ENCODE data around the gene ADRA2C.

The ADRA2C gene

GRCh38 chr4:3766036-3766784, at the start of gene ADRA2C:
TSS of gene ADRA2C (plus strand) at chr4:3766385. CDS start at chr4:3766607, 222 bp downstream.
- peaks cover 27 to 69% of the 10 kb centered on the region in 2 donors for H3K27me3 Mint-ChIP-seq
- peak; percentile 10 to 11 for ATAC-seq (replicated peaks)
- peaks cover 2 to 15% of the 10 kb centered on the region in 2 donors for H3K4me1 Mint-ChIP-seq
- H3K4me3 Mint-ChIP-seq = peak within 1 kb of the TSS; percentile 46 to 67
- peaks cover 0 to 1% of the 10 kb centered on the region in 2 donors for H3K36me3 Mint-ChIP-seq
- peak within 1 kb of the TSS; percentile 67 for H3K27ac Mint-ChIP-seq
- H3K9me3 Mint-ChIP-seq = no peaks in the 10 kb centered on the region
- no peak for DNase-seq

- H3K4me3 Mint-ChIP-seq = no peak overlapping the region
Observed at GRCh38 chr4:3716631-3717235, 49.5 kb upstream of the ADRA2C start.

GRCh38 chr4:3717241-3717640, 48.9 kb upstream of the ADRA2C start:
- Mint-ChIP-seq H3K4me1 (no peaks in the 10 kb centered on the region), H3K27ac (no peak overlapping the region), H3K36me3 (peaks cover 0 to 4% of the 10 kb centered on the region in 2 donors), H3K27me3 (peaks cover 25 to 34% of the 10 kb centered on the region in 2 donors), H3K4me3 (no peak overlapping the region), H3K9me3 (peaks cover 11 to 12% of the 10 kb centered on the region in 2 donors)
- DNase-seq = no peak
- ATAC-seq (replicated peaks) = no peak

More at GRCh38 chr4:3716631-3717235, 49.5 kb upstream of the ADRA2C start:
- no peaks in the 10 kb centered on the region for H3K4me1 Mint-ChIP-seq
- H3K9me3 Mint-ChIP-seq = peaks cover 11 to 12% of the 10 kb centered on the region in 2 donors
- DNase-seq (no peak), ATAC-seq (replicated peaks) (no peak)
- H3K27me3 Mint-ChIP-seq = peaks cover 23 to 31% of the 10 kb centered on the region in 2 donors
- peaks cover 0 to 4% of the 10 kb centered on the region in 2 donors for H3K36me3 Mint-ChIP-seq
- no peak overlapping the region for H3K27ac Mint-ChIP-seq

DNA sequence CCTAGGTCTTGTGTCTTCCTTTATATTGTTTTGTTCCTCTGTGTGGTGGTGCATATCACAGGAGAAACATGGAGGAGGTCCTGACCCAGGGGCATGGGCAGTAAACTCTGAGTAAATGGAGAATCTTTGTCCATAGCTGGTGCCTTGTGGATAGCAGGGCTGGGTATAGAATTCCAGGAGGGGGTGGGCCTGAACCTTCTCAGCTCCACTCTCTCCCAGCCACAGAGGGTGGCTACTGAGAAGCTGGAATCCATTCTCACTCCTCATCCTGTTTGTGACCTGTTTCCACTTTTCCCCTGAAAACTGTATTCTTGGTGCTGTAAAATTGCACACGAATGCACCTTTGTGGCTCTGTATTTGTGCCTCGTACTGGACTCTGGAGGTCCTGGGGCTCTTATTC, 47.7 kb upstream of the ADRA2C start:
- no peaks in the 10 kb centered on the region for H3K4me1 Mint-ChIP-seq
- H3K4me3 Mint-ChIP-seq = no peak overlapping the region
- ATAC-seq (replicated peaks) (no peak), DNase-seq (no peak)
- H3K27ac Mint-ChIP-seq = no peak overlapping the region
- H3K36me3 Mint-ChIP-seq = peaks cover 0 to 4% of the 10 kb centered on the region in 2 donors
- peaks cover 11 to 12% of the 10 kb centered on the region in 2 donors for H3K9me3 Mint-ChIP-seq
- H3K27me3 Mint-ChIP-seq = peaks cover 25 to 43% of the 10 kb centered on the region in 2 donors

DNA sequence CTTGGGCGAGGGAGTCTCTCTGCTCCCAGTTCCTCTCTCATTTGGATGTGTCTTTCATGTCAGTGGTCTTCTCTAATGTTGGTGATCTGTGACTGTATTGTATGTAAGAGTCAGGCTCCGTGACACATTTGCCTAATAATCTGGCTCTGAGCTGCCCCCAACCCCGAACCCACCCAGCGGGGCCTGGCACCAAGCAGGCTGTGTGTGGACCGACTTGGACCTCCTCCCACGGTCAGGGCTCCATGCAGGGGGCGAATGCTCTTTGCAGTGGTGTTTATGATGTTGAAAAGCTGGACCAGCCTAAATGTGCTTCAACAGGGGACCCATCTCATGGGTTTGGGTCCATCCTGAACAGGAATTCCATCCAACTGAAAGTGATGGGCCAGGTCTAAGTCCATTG, 47.0 kb upstream of the ADRA2C start:
- no peak overlapping the region for H3K4me3 Mint-ChIP-seq
- peaks cover 11 to 12% of the 10 kb centered on the region in 2 donors for H3K9me3 Mint-ChIP-seq
- H3K27me3 Mint-ChIP-seq = peaks cover 25 to 50% of the 10 kb centered on the region in 2 donors
- no peak for DNase-seq
- peaks cover 0 to 4% of the 10 kb centered on the region in 2 donors for H3K36me3 Mint-ChIP-seq
- H3K4me1 Mint-ChIP-seq = no peaks in the 10 kb centered on the region
- no peak for ATAC-seq (replicated peaks)
- H3K27ac Mint-ChIP-seq = no peak overlapping the region

- H3K4me1 Mint-ChIP-seq = peaks cover 2 to 6% of the 10 kb centered on the region in 2 donors
- peaks cover 0 to 4% of the 10 kb centered on the region in 2 donors for H3K36me3 Mint-ChIP-seq
- H3K27me3 Mint-ChIP-seq = peaks cover 30 to 56% of the 10 kb centered on the region in 2 donors
- H3K27ac Mint-ChIP-seq = no peak overlapping the region
- ATAC-seq (replicated peaks) (no peak), DNase-seq (no peak)
- H3K4me3 Mint-ChIP-seq = no peak overlapping the region
- H3K9me3 Mint-ChIP-seq = peaks cover 11 to 12% of the 10 kb centered on the region in 2 donors
Observed at GRCh38 chr4:3719836-3720235, 46.3 kb upstream of the ADRA2C start.

- Mint-ChIP-seq H3K4me3 (no peak overlapping the region), H3K27me3 (peaks cover 31 to 61% of the 10 kb centered on the region in 2 donors), H3K36me3 (peaks cover 0 to 4% of the 10 kb centered on the region in 2 donors), H3K9me3 (peaks cover 11 to 12% of the 10 kb centered on the region in 2 donors), H3K27ac (no peak overlapping the region), H3K4me1 (peaks cover 2 to 7% of the 10 kb centered on the region in 2 donors)
- DNase-seq (no peak), ATAC-seq (replicated peaks) (no peak)
Observed at GRCh38 chr4:3720466-3720865, 45.7 kb upstream of the ADRA2C start.

DNA sequence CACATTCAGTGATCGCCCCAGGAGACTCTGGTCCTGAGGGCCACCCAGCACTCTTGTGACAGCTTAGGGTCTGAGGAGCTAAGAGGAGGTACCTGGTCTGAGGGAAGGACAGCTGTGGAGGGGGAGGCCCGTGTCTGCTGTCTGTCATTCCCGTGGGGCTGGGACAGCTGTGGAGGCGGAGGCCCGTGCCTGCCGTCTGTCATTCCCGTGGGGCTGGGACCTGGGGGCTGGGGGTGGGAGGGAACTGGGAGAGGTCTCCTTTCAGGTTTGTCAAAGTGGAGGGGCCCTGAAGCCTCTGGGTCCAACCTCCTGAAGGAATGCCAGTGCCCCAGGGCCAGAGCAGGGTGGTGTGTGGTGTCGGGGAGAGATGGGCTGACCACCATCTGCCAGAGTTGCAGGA, 45.0 kb upstream of the ADRA2C start:
- H3K4me1 Mint-ChIP-seq = peaks cover 2 to 7% of the 10 kb centered on the region in 2 donors
- DNase-seq (no peak), ATAC-seq (replicated peaks) (no peak)
- no peak overlapping the region for H3K27ac Mint-ChIP-seq
- peaks cover 31 to 68% of the 10 kb centered on the region in 2 donors for H3K27me3 Mint-ChIP-seq
- peaks cover 11 to 12% of the 10 kb centered on the region in 2 donors for H3K9me3 Mint-ChIP-seq
- H3K4me3 Mint-ChIP-seq = no peak overlapping the region
- peaks cover 0 to 4% of the 10 kb centered on the region in 2 donors for H3K36me3 Mint-ChIP-seq

GRCh38 chr4:3721627-3722026, 44.6 kb upstream of the ADRA2C start:
- peaks cover 0 to 4% of the 10 kb centered on the region in 2 donors for H3K36me3 Mint-ChIP-seq
- peaks cover 11 to 12% of the 10 kb centered on the region in 2 donors for H3K9me3 Mint-ChIP-seq
- peaks cover 33 to 70% of the 10 kb centered on the region in 2 donors for H3K27me3 Mint-ChIP-seq
- ATAC-seq (replicated peaks) (no peak), DNase-seq (no peak)
- H3K4me3 Mint-ChIP-seq = no peak overlapping the region
- peaks cover 2 to 7% of the 10 kb centered on the region in 2 donors for H3K4me1 Mint-ChIP-seq
- H3K27ac Mint-ChIP-seq = no peak overlapping the region

DNA sequence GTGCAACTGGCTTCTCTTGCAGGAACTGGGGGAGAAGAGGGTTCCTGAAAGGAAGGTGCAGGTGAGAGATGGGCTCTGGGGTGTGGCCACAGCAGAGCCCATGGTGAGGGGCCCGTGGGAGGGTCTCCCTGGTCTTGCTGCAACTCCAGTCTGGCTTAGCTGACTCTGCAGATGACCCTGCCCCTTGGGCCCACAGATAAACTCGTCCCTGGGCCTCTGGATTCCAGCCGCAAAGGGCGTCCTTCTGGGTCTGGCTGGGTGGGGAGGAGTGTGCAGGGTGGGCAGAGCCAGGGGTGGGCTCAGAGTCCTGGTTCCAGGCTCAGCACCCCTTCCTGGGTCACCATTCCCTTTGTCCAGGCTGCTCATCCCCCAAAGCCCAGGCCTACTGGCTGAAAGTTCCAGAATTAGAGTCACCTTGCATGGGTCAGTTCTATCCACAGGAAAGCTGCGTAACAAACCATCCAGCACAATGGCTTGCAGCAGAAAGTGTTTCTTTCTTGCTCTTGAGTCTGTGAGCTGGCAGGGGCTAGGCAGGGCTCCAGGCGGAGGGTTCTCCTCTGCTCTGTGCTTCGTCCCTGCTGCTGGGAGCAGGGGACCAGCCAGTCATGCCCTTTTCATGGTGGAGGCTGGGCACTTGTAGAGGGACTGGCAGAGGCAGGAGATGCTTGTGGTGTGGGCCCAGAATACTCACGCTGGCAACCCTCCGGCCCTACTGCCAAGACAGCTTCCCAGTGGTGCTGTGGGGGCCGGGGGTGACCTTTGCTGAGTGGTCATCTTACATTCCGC, 43.5 kb upstream of the ADRA2C start:
- Mint-ChIP-seq H3K36me3 (peaks cover 0 to 4% of the 10 kb centered on the region in 2 donors), H3K4me3 (no peak overlapping the region), H3K4me1 (peaks cover 2 to 7% of the 10 kb centered on the region in 2 donors), H3K9me3 (peaks cover 11 to 12% of the 10 kb centered on the region in 2 donors), H3K27ac (no peak overlapping the region), H3K27me3 (peaks cover 35 to 79% of the 10 kb centered on the region in 2 donors)
- DNase-seq = no peak
- no peak for ATAC-seq (replicated peaks)

GRCh38 chr4:3723232-3723642, 42.9 kb upstream of the ADRA2C start:
- H3K4me3 Mint-ChIP-seq = no peak overlapping the region
- DNase-seq (no peak), ATAC-seq (replicated peaks) (no peak)
- peaks cover 5 to 8% of the 10 kb centered on the region in 2 donors for H3K9me3 Mint-ChIP-seq
- H3K27ac Mint-ChIP-seq = no peak overlapping the region
- H3K4me1 Mint-ChIP-seq = peaks cover 2 to 7% of the 10 kb centered on the region in 2 donors
- peaks cover 0 to 4% of the 10 kb centered on the region in 2 donors for H3K36me3 Mint-ChIP-seq
- H3K27me3 Mint-ChIP-seq = peaks cover 31 to 80% of the 10 kb centered on the region in 2 donors

DNA sequence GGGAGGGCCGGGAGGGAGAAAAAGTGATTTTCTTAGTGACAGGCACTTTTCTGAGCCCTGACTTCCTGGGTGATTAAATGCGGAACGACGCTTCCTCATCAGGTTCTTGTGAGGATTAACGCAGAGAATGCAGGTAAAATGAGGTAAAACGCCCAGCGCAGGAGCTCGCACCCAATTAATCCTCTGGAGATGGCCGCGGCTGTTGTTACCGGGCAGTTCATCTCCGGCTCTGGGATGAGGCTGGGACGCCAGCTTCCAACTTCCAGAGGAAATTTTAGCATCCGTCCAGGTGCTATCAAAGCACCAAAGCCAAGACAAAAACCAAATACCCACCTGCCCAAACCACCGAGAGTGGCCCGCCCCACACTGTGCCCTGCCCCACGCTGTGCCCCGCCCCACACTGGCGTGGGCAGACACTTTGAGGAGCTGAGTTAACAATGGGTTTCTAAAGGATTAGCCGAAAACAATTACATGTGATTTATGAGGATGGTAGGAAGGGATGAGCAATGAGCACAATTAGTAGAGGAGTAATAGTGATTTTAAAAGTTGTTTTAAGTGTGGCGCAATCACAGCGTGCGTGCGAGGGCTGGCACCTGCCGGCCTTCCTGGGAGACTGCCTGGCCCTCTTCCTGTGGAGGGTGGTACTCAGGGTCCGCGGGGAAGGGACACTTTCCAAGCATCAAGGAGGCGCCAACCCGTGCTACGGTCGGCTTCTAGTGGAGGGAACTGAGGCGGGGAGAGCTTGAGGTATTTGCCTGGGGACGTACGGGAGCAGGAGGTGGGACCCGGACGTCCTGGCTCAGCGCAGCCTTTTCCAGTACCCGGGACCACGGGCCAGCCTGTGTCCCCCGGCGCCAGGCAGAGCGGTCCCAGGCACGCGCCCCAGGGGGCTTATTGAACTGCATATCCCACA, 41.6 kb upstream of the ADRA2C start:
- Mint-ChIP-seq H3K36me3 (no peaks in the 10 kb centered on the region), H3K4me3 (no peak overlapping the region), H3K27ac (no peak overlapping the region), H3K27me3 (peaks cover 31 to 84% of the 10 kb centered on the region in 2 donors), H3K9me3 (no peaks in the 10 kb centered on the region), H3K4me1 (peaks cover 2 to 7% of the 10 kb centered on the region in 2 donors)
- DNase-seq (no peak), ATAC-seq (replicated peaks) (no peak)

Measured in stimulated activated naive B cell treated with anti-CD40 and anti-IgM and Interleukin-4, amounts not matched to agents 10 μg/mL and 1 μg/mL and 100 μg/mL, for 72 hours (primary cell).